ENCODE data around the gene KIF5A. TPM values are rescaled to one million over a fixed set of nuclear protein-coding genes. Genes with fewer than 3 reads are reported as not detected.
A peak's percentile ranks its signal among the peaks of the same experiment; 100 is the strongest.

The KIF5A gene
- total and polyA plus RNA-seq, 7 donors, result 0.01 to 0.21 (median 0.09) TPM; not detected in 1

DNA sequence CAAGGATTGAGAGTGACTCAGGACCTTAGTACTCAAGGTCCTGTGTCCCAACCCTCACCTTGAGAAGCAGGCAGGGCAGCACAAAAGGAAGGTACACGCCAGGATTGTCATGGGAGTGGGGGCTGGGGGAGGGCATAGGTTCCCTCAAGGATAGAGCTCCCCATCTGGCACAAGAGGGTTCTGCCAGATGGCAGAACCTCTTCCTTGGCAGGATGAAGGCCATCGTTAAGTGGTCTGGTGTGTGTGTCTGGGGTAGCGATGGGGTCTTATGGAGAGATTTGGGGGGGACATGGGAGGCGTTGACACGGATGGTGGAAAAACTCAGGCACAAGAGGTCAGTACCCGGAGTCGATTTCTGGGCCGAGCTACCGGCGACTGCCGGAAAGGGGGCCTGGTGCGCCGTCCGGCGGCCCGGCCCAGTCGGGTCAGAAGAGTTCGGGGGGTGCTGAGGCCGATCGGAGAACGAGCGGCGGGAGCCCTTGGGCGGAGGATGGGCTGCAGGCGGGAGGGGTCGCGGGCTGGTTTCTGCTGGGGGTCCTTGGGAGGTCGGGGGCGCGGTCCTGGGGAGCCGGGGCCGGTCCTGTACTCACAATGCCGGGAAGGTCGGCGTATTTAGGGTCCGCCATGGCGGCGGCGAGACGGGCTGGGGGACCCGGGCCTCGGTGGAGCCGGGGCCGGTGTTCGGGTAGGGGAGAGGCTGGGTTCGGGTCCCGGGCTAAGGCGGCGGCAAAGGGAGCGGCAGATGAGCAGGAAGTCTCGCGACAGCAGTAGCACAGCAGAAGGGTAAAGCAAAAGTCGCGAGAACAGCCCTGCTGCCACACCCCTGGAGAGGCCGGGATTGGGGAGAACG lies 3.2 kb upstream of the KIF5A start, which contains the start of gene DCTN2:
DCTN2 (minus strand) TSS at position 755 of the 850 bp plus-strand sequence; CDS start at position 626, 129 bp downstream.
- ATAC-seq (peak; percentile 95 to 99 (median 98)), DNase-seq (peak; percentile 95 to 97)
- H3K27ac ChIP-seq, result peak within 1 kb of the TSS; percentile 86
- peak within 1 kb of the TSS; percentile 97 for H3K4me3 ChIP-seq
- H3K27me3 ChIP-seq (ENCODE audit: insufficient read depth in 3 of 3, low read length in 2 of 3), result peaks cover 0 to 29% (median 7%) of the 10 kb centered on the region in 3 donors
- 0% methylated on average over 43 to 56 of the region's 56 CpGs for WGBS, 3 donors
- H3K4me1 ChIP-seq, result peaks cover 20% of the 10 kb centered on the region
- intact Hi-C loops (cut with DNase I), result loop anchor here in 1 of 2 donors (5.0 kb wide), 1 partner anchor 146 kb away; the partner anchor contains the start of gene OS9
- no peaks in the 10 kb centered on the region for H3K9me3 ChIP-seq
- peaks cover 2 to 28% of the 10 kb centered on the region in 2 donors for H3K36me3 ChIP-seq (ENCODE audit: insufficient read depth in 1 of 2, low read depth in 1 of 2)
- TF ChIP-seq, protein P1, sequence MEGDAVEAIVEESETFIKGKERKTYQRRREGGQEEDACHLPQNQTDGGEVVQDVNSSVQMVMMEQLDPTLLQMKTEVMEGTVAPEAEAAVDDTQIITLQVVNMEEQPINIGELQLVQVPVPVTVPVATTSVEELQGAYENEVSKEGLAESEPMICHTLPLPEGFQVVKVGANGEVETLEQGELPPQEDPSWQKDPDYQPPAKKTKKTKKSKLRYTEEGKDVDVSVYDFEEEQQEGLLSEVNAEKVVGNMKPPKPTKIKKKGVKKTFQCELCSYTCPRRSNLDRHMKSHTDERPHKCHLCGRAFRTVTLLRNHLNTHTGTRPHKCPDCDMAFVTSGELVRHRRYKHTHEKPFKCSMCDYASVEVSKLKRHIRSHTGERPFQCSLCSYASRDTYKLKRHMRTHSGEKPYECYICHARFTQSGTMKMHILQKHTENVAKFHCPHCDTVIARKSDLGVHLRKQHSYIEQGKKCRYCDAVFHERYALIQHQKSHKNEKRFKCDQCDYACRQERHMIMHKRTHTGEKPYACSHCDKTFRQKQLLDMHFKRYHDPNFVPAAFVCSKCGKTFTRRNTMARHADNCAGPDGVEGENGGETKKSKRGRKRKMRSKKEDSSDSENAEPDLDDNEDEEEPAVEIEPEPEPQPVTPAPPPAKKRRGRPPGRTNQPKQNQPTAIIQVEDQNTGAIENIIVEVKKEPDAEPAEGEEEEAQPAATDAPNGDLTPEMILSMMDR (IDR thresholded peaks at IDR 0.05), result no peak

DNA sequence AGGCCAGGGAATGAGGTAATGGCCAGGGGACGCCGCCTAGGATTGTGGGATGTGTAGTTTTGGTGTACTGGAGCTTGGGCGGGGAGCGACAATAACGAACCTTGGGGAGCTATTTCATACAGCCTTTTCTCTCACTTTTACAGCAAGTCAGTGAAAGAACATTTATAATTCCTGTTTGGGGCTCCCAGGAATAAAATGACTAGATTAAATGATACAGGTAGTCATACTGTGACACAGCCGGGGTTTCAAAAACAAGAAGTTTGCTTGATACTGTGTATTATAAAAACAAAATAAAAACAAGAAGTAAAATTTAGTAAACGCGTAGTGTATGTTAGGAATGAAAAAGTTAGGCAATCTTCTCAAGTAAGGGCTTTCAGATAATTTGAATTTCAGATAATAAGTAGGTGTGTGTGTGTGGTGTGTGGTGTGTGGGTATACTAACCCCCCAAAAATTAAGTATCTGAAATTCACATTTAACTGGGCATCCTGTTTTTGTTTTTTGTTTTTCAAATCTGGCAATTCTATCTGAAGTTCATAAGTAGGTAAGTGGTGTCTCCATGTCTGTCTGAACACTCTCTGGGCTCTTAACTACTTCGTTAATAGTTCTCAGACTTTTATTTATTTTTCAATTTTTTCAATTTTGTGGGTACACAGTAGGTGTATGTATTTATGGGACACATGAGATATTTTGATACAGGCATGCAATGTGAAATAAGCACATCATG lies 2.4 kb upstream of the KIF5A start:
- Histone ChIP-seq H3K36me3 (ENCODE audit: insufficient read depth in 1 of 2, low read depth in 1 of 2) (peaks cover 2 to 20% of the 10 kb centered on the region in 2 donors), H3K4me1 (peaks cover 20% of the 10 kb centered on the region), H3K27ac (peak overlapping the region; percentile 86), H3K27me3 (ENCODE audit: insufficient read depth in 3 of 3, low read length in 2 of 3) (peaks cover 0 to 29% (median 7%) of the 10 kb centered on the region in 3 donors), H3K9me3 (no peaks in the 10 kb centered on the region), H3K4me3 (peak overlapping the region; percentile 97)
- WGBS, 3 donors, result 20 to 24% (median 23%) methylated on average over 9 of the region's 9 CpGs
- TF ChIP-seq, protein P1 (IDR thresholded peaks at IDR 0.05), result no peak
- DNase-seq, result no peak
- no peak for ATAC-seq
- intact Hi-C loops (cut with DNase I), result loop anchor here in 1 of 2 donors (5.0 kb wide), 1 partner anchor 145 kb away; the partner anchor contains the start of gene OS9

DNA sequence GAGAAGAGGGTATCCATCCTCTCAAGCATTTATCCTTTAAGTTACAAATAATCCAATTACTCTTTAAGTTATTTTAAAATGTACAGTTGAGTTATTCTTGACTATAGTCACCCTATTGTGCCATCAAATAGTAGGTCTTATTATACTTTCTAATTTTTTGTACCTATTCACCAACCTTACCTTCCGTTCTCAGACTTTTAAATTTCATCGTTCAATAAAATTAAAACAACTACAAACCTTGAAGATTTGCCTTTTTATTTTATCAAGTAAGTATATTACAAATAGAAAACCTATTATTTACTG lies 1.9 kb upstream of the KIF5A start:
- 94 to 98% (median 96%) methylated on average over 2 of the region's 2 CpGs for WGBS, 3 donors
- ATAC-seq, result no peak

DNA sequence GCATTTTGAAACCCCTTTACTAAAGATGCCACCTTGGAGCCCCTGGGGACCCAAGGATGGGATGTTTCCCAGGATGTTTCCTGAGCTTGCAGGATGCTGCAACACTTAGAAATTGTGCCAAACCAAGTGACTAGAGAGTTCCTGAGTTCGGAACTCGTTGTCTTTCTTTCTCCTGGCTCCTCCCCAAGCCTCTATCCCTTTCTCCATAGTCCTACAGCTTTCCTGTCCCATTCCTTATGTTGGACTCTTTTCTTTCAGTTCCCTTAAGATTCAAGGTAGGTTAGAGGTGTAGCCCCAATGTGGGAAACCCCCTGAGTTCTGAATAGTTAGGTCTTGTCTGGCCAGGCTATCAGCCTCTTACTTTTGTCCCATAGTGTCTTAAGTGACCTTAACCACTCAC lies 1.4 kb upstream of the KIF5A start:
- H3K27ac ChIP-seq, result no peak overlapping the region
- WGBS, 3 donors, result 26 to 37% (median 33%) methylated on average over 2 of the region's 2 CpGs
- ATAC-seq, result no peak
- H3K4me3 ChIP-seq, result no peak overlapping the region
- peaks cover 20% of the 10 kb centered on the region for H3K4me1 ChIP-seq
- peaks cover 0 to 29% (median 10%) of the 10 kb centered on the region in 3 donors for H3K27me3 ChIP-seq (ENCODE audit: insufficient read depth in 3 of 3, low read length in 2 of 3)
- peaks cover 2 to 14% of the 10 kb centered on the region in 2 donors for H3K36me3 ChIP-seq (ENCODE audit: insufficient read depth in 1 of 2, low read depth in 1 of 2)
- H3K9me3 ChIP-seq, result no peaks in the 10 kb centered on the region
- TF ChIP-seq, protein P1 (IDR thresholded peaks at IDR 0.05), result no peak
- intact Hi-C loops (cut with DNase I), result loop anchor here in 1 of 2 donors (5.0 kb wide), 1 partner anchor 144 kb away; the partner anchor contains the start of gene OS9
- no peak for DNase-seq

More for the DNA sequence above, 1.9 kb upstream of the KIF5A start:
- H3K36me3 ChIP-seq (ENCODE audit: insufficient read depth in 1 of 2, low read depth in 1 of 2), result peaks cover 2 to 16% of the 10 kb centered on the region in 2 donors
- no peak overlapping the region for H3K4me3 ChIP-seq
- H3K9me3 ChIP-seq, result no peaks in the 10 kb centered on the region
- DNase-seq, result no peak
- H3K27me3 ChIP-seq (ENCODE audit: insufficient read depth in 3 of 3, low read length in 2 of 3), result peaks cover 0 to 29% (median 7%) of the 10 kb centered on the region in 3 donors
- no peak overlapping the region for H3K27ac ChIP-seq
- intact Hi-C loops (cut with DNase I), result loop anchor here in 1 of 2 donors (5.0 kb wide), 1 partner anchor 144 kb away; the partner anchor contains the start of gene OS9
- H3K4me1 ChIP-seq, result peaks cover 20% of the 10 kb centered on the region
- TF ChIP-seq, protein P1 (IDR thresholded peaks at IDR 0.05), result no peak
